ENCODE data around the gene SLC6A7.

SLC6A7 gene

DNA sequence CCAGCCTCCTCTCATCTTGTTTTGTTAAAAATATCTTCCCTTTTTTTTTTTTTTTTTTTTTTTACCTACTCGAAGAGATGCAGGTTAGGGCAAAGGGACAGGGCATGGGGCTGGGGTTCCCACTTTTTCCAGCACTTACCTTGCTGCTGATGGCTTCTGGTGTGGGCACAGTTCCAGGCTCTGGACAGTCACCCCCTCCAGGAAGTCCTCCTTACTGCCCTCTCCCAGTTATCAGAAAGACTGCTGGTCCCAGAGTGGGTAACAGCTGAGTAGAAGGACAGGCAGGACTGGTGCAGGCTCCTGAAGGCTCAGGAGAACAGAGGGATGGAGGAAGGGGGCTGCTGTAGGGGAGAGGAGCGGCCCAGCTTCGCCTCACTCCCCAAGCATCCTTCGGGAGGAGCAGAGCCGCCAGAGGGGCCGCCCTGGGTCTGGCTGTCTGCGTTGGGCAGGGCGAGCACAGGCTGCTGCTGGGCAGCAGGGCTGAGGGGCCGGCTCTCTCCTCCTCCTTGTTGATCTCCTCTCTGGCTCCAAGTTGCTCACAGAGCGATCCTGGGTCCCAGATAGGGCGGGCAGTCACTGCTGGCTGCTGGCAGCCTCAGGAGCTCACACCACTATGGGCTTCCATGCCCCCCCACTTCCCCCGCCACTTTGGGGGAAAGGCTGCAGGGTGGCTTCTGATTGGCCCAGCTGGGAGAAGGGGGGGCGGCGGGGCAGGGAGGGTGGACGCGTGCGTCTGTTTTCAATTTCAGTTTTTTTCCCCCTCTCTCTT lies 34.4 kb upstream of the SLC6A7 start, which contains the start of gene PDGFRB:
PDGFRB (minus strand) TSS at position 588 of the 769 bp plus-strand sequence. CDS start 18,798 bp downstream, outside the sequence.
- DNase-seq (ENCODE audit: low read depth in 2 of 2): peak in 1 of 2 donors; percentile 5

DNA sequence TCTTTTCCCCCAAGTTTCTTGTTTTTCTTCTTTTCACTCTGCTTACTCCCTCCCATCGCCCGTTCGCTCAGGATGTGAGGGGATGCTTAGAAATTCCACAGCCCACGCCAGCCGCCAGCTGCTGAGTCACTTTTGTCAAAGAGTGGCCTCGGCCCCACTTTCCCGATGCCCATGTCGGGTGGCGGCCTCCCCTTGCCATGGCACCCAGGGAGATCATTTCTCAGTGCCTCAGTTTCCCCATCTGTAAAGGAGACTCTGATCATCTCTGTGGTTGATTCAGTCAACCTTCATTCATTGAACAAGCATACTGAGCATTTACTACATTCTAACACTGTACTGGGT lies 33.9 kb upstream of the SLC6A7 start:
- DNase-seq (ENCODE audit: low read depth in 2 of 2): no peak

DNA sequence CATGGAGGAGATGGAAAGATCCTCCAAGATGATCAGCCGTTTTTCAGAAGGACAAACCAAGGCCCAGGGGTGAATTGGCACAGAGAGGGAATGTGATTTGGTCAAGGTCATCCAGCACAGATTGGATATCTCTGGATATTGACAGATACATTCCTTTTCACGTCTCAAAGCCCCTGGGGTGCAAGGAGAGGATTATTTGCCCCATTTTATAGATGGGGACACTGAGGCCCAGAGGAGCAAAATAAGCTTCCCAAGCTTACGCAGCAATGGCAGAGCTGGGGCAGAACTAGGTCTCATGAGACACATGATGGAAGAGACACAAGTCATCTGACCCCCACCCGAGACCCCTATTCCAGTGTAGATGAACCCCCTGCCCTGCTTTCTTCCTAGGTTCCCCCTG lies 33.3 kb upstream of the SLC6A7 start:
- no peak for DNase-seq (ENCODE audit: low read depth in 2 of 2)

DNA sequence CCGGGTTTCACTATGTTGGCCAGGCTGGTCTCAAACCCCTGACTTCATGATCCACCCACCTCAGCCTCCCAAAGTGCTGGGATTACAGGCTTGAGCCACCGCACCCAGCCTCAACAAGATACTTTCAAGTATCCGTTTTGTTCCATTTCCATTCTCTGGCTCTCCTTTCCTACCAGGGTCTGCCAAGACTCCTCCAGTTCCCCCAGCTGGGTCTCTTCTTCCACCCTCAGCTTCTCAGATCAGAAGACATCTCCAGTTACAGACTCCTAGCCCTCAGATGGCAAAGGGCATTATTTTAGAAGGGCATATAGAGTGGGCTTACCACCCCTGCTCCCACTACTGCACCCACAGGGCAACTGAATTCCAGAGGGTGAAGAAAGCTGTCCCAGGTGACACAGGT lies 32.7 kb upstream of the SLC6A7 start:
- no peak for DNase-seq (ENCODE audit: low read depth in 2 of 2)

DNA sequence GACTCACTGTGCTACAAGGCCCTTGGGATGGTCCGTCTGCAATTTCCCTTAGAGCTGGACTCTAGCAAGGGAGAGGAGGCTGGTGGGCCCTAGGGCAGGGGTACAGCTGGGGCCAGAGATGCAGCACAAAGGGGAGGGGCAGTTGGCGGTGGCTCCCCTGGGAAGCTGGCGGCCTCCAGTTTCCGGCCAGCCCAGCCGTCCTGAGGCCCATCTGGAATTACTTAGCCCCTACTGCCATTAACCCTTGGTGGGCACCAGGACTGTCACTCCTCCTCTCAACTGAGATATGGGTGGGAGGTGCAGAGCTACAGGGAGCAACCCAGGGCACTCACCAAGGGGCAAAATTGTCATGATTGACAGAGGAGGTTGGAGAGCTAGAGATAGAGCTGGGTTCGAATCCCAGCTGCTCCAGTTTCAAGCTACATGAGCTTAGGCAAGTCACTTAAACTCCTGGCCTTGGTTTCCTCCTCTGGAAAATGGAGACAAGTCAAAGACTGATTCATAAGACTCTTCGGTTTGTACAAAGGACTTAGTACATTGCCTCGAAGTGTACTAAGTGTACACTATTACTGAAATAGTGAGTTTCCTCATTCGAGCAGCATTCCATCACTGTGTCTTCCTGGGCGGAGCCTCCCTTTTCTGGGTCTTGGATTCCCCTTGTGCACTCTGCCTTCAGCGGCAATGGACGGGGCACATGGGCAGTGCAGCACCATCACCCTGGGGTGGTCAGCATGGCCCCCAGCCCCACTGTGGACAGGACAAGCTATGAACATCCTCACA lies 31.5 kb upstream of the SLC6A7 start:
- no peak for DNase-seq (ENCODE audit: low read depth in 2 of 2)

DNA sequence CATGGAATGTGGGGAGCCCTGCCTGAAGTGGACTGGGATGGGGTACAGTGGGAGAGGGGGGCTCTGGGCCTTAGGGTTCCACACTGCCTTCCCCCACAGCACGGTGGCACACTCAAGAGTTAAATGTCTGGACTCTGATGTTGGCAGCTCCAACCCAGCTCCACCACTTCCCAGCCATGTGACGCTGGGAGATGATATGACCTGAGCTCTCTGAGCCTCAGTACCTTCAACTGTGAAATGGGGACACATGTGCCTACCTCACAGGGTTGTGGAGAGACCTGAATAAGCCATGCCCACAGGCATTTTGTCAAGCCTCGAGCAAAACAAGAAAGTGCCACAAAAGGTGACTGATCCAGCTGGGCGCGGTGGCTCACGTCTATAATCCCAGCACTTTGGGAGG lies 30.8 kb upstream of the SLC6A7 start:
- no peak for DNase-seq (ENCODE audit: low read depth in 2 of 2)

DNA sequence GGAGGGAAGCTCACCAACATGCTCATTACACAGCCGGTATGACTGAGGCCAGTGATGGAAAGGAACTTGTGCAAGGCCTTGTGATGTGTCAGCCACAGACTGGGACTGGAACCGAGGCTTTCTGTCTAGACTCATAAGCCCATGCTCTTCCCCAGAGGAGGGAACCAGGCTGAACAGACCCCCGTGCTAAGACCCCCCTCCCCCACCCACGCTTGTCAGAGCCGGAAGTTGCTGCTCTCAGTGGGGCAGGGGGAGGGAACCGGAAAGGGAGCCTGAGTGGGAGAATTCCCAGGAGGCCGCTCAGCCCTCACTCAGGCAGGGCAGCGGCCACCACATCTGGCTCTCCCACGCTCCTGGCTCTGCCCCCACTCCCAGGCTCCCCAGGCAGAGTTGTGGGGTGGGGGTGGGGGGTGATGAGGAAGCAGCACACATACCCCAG lies 30.1 kb upstream of the SLC6A7 start:
- no peak for DNase-seq (ENCODE audit: low read depth in 2 of 2)

DNA sequence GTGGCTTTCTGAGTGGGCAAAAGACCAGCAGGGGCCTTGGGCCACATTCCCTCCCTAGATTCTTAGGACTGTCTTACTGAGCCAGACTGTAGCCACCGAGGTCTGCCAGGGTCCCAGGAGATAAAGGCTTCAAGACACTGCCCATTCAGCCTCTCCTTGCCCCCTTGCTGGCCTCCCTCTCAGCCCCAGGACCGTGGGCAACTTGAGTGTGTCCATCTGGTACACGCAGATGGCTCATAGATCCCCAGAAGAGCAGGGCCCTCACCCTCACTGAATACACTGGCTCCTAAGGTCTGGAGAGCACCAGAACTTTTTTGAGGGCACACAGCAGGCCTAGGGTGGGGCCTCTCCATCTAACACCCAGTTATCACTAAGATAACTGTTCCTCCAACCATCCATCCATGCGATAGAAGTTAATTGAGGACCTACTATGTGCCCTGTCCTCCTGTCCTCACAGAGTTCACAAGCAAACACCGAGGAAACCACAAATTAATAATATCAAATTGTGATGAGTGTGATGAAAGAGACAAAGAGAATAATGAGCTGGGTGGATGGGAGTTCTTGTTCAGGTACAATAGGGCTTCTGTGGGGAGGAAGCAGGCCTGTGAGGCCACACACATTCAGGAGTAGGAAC lies 29.3 kb upstream of the SLC6A7 start:
- DNase-seq (ENCODE audit: low read depth in 2 of 2): no peak

DNA sequence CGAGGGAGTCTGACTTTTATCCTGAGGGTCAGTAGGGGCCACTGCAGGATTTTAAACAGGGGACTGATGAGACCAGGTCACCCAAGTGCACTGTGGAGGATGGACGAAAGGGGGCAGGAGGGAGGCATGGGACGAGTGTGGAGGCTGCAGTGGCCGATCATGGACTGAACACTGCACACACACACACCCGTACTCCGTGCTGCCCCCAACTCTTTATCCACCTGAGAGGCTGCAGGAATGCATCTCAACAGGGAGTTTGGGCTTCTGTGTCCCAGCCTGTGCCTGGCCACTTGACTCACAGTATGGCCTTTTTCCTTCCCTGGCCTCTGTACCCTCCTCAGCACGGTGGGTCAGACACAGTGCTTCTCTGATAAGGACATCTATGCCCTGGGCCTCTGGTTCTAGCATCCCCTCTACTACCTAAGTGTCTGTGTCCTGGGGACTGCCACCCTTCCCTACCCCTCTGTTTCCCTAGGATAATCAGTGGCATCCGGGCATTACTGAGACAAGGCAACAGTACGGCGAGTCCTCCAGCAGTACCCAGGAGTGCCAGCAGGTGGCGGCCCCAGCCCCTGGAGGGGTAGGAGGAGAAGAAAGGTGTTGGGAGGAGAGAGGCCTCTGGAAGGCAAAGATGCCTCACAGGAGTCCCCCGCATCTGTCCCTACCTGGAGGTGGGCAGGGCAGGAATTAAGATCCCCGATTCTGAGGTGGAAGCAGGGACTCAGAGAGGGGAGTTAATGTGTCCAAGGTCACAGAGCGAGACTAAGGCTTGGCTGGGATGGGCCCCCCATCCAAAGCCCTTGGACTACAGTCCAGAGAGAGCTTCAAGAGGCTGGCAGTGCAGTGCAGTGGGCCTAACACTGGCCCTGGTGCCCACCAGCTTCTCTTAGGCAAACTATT lies 28.4 kb upstream of the SLC6A7 start:
- peak; percentile 68 to 91 for DNase-seq (ENCODE audit: low read depth in 2 of 2)

DNA sequence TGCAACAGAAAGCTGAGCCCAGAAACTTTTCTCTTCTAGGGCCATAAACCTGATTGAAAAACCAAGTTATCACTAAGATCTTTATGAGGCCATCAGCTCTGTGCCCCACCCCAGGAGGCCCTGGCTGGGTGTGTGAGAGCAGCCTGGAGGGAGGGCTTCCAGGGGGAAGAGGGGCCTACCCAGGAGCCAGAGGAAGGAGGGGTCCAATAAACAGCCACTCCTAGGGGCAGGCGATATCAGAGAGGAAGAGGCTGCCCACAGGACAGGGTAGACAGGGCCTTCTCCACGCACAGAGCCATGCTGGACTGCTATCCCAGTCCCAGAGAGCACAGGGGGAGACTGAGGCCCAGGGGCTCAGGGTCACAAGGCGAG lies 27.7 kb upstream of the SLC6A7 start:
- DNase-seq (ENCODE audit: low read depth in 2 of 2): no peak

DNA sequence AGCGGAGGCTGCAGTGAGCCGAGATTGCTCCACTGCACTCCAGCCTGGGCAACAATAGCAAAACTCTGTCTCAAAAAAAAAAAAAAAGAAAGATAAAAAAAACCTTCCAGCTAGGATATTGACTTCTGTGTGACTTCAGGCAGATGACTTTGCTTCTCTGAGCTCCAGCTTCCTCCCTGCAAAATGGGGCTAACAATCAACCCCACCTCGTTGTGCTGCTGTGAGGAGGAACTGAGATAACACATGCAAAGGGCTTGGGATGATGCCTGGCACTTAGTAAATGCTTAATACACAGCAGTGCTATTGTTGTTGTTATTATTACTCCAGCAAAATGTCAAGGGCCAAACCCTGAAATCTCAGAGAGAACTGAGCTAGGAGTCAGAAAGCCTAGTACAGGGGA lies 26.8 kb upstream of the SLC6A7 start:
- no peak for DNase-seq (ENCODE audit: low read depth in 2 of 2)

DNA sequence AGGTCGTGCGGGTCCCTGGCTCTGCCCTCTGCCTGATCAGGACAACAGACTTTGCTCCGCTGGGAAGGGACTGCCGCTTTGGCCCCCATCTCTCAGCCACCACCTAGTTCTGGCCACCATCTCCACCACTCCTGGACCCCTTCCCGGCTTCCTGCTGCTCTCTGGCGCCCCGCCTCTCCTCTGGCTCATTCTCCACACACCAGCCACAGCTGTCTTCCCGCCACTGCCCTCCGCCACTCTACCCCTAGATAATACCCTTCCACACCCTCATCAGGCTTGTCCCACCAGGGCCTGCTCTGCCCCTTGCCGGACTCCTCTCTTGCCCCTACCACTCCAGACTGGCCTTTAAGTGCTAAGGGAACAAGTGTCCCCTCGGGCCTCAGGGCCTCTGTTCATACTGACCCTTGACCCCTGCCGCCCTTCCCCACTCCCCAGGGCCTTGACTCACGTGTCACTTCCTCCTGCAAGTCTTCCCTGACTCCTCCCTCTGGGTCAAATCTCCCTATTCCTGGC lies 26.3 kb upstream of the SLC6A7 start:
- no peak for DNase-seq (ENCODE audit: low read depth in 2 of 2)

DNA sequence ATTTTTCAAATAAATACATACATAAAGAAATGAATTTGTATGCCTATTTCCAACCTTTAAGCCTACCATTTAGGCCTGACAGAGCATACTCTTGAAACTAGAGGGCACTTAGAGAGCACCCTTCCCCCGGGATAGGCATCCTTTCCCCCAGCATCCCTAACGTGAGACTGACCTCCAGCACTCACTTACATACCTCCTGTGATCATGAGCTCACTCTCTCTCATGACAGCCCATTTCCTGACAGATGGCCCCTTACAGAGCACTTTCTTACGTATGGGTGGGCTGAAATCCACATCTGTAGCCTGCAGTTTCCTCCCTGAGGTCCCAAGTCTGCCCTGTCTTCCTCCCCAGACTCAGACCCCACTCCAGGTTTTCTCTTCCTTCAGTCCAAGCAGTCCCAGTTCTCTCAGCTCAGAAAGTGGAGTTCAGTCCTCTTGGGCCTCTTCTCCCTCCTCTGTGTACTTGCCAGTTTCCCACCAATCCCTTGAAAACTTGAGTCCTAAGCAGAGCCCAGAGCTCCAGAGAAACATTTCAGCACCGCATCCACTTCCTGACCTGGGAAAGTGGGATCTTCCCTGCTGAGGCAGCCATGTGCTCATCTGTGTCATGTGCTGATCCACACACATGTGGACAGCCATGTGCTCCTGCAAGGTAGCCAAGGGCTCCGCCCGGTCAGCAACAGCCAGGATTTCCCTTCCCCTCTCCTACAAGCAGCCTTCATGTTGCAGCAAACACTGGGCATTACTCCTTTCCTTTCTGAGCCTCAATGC lies 25.5 kb upstream of the SLC6A7 start:
- no peak for DNase-seq (ENCODE audit: low read depth in 2 of 2)

DNA sequence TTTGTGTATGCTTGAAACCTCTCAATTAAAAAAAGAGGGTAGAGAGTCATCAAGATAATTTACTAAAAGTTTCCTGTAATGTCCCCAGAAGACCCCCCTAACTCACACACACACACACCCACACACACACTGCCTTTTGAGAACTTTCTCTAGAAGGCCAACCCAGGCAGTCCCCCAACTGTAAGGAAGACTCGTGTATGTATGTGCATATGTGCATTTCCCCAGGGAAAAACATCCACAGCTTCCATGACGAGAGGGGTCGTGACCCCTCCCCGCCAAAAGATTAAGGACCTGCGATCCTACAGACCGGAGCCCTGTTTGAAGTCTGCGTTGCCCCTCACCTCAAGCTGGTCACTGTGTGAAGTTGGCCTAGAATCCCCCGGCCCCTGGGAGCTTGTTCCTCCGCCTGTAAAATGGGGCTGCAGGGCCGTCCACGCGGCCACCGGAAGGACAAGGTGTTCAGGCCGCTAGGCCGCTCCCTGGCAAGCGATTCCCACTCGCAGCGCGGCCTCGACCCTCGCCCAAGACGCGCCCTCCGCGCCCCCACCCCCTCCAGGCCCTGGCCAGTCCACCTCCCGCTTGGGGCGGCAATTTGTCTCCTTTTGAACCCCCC lies 23.7 kb upstream of the SLC6A7 start:
- DNase-seq (ENCODE audit: low read depth in 2 of 2): no peak

DNA sequence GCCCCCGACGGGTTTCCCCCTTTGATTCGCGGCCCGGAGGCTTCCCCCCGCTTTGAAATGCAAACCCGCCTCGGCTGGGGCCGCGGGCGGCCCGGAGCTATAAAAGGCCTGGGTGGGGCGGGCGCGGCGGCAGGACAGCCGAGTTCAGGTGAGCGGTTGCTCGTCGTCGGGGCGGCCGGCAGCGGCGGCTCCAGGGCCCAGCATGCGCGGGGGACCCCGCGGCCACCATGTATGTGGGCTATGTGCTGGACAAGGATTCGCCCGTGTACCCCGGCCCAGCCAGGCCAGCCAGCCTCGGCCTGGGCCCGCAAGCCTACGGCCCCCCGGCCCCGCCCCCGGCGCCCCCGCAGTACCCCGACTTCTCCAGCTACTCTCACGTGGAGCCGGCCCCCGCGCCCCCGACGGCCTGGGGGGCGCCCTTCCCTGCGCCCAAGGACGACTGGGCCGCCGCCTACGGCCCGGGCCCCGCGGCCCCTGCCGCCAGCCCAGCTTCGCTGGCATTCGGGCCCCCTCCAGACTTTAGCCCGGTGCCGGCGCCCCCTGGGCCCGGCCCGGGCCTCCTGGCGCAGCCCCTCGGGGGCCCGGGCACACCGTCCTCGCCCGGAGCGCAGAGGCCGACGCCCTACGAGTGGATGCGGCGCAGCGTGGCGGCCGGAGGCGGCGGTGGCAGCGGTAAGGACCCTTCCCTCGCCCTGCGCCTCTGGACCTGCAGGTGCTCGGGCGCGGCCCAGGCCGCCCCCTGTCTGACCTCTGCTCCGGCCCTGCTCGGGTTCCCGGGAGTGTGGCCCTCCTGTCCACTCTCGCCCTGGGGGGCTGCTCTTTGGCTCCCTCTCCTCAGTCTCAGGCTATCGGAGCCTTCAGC lies 23.0 kb upstream of the SLC6A7 start, which contains the start of gene CDX1:
CDX1 (plus strand) TSS at position 129 of the 862 bp plus-strand sequence; CDS start at position 228, 99 bp downstream.
- no peak for DNase-seq (ENCODE audit: low read depth in 2 of 2)

DNA sequence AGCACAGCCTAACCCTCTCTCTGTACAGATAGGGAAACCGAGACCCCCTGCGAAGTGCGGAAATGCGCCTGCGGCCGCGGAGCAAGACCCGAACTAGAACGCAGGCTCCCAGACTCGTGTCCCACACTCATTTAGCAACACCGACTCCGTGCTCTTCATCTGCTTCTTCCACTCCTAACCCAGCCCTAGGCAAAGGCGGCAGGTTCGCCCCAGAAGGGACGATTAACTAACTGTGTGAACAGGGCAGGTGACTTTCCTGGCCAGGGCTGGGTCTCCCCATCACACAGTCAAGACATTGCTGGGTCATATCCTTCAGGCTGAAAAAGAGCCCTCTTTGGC lies 22.4 kb upstream of the SLC6A7 start:
- DNase-seq (ENCODE audit: low read depth in 2 of 2): no peak

DNA sequence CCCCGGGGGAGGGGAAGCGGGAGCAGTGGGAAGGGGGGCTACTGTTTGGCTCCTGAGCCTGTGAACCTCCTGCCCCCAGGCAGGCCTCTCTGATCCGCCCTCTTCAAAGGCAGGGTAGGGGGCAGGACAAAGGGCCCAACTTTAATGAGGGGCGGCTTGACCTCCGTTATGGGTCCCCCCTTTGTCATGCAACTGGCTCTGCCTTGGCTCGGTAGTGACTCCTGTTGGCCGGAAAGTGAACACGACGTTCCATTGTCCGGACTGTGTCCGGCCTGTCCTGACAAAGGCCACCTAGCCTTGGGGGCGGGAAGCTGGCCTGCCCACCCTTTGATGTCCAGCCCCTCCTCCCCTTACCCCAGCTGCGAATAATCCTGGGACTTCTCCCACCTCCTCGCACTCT lies 22.0 kb upstream of the SLC6A7 start:
- DNase-seq (ENCODE audit: low read depth in 2 of 2): no peak

DNA sequence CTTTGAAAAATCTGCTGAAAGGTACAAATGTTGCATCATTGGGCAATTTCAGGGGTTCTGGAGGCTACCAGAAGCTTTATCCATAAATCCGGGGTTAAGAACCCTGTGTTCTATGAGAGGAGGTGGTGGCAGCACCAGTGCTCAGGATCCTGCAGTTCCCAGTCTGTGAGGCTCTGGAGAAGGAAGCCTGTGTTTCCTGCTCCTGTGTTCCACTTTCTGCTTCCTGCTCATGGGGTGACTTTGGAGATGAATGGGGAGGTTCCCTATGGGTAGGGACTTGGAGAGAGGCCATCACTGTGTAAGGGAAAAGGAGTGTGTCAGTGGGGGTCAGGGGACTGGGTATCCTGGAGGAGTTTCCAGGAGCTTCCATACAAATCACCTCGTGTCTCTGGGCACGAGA lies 21.0 kb upstream of the SLC6A7 start:
- no peak for DNase-seq (ENCODE audit: low read depth in 2 of 2)

DNA sequence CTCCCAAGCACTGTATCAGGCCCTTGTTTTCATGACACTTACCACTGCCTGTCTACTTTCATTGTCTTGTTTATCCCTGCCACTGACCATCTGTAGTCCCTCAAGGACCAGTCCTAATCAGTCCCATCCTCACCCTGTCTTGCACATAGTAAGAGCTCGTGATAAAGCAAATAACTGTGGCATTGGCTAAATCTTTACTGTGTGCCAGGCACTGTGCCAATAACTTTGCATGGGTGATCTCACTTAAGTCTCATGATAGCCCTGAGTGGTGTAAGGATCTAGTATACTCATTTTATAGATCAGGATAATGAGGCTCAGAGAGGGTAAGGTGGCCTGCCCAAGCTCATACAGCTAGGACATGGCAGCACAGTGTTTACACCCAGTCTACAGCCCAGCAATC lies 17.7 kb upstream of the SLC6A7 start:
- no peak for DNase-seq (ENCODE audit: low read depth in 2 of 2)

Measured in stimulated activated CD4-positive, alpha-beta T cell treated with anti-CD3 and anti-CD28 coated beads, Interleukin-4, amount 100 ng/mL, for 48 hours (primary cell).